GM12874 (cell line): ENCODE results near the gene CALM3.

Source experiments
- CTCF ChIP-seq: IDR thresholded peaks from 2 replicates; pipeline ENCODE4 v1.5.1; 2011; ENCODE audit warnings: low read depth, mild to moderate bottlenecking, control low read depth, low read length, moderate library complexity; ENCODE audit not compliant: insufficient read depth

CALM3 gene

GRCh38 chr19:46602392-46603194, 1.5 kb downstream of the CALM3 start:
- TF ChIP-seq CTCF: no peak

GRCh38 chr19:46603195-46603637, 2.1 kb downstream of the CALM3 start:
- no peak for TF ChIP-seq CTCF

GRCh38 chr19:46603752-46604231, 2.7 kb downstream of the CALM3 start:
- TF ChIP-seq CTCF: no peak

- TF ChIP-seq CTCF: no peak
These were observed 3.7 kb downstream of the CALM3 start for GRCh38 chr19:46604781-46605355.

- TF ChIP-seq CTCF: no peak
These were observed 4.3 kb downstream of the CALM3 start for GRCh38 chr19:46605356-46605821.

GRCh38 chr19:46606019-46606418, 4.9 kb downstream of the CALM3 start:
- TF ChIP-seq CTCF: no peak

GRCh38 chr19:46606681-46607447, 5.7 kb downstream of the CALM3 start:
- no peak for TF ChIP-seq CTCF
